NCI-H1930 (cell line): Measurements from ENCODE around the gene UNC93B1.

Source experiments
- DNase-seq, 2 experiments: peaks; one replicate each; lab custom pipeline; 2025; lab: John Stamatoyannopoulos, UW

The UNC93B1 gene

DNA sequence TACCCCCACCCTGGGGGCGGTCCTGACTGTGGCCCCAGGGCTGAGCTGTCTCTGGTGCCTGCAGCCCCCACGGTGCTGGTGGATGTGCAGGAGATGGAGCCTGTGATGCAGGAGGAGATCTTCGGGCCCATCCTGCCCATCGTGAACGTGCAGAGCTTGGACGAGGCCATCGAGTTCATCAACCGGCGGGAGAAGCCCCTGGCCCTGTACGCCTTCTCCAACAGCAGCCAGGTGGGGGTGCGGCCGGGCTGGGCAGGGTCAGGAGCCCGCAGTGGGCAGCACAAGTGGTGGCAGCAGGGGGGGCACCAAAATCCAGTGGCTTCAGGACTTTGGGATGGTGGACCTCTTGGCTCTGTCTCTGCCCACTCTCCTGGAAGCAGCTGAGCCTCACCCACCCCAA is 18.6 kb upstream of the UNC93B1 start:
- no peak for DNase-seq

DNA sequence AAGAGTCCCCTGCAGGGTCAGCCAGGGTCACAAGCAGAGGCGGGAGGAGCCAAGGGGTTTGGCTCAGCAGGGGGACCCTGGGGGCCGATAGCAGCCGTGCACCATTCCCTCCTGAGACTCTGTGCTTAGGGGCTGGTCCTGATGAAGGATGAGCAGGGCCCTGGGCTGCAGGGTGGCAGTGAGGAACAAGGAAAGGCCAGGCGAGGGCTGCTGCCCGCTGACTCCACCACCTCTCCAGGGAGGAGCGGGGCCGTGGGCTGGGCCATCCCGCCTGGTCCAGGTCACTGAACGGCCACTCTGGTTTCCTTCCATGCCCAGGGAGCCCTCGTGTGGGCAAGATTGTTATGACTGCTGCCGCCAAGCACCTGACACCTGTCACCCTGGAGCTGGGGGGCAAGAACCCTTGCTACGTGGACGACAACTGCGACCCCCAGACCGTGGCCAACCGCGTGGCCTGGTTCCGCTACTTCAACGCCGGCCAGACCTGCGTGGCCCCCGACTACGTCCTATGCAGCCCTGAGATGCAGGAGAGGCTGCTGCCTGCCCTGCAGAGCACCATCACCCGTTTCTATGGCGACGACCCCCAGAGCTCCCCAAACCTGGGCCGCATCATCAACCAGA is 17.4 kb upstream of the UNC93B1 start:
- DNase-seq = no peak

- DNase-seq = peak in 1 of 2 experiments; percentile 10
Measured at GRCh38 chr11:68020575-68020974, 16.7 kb upstream of the UNC93B1 start.

DNA sequence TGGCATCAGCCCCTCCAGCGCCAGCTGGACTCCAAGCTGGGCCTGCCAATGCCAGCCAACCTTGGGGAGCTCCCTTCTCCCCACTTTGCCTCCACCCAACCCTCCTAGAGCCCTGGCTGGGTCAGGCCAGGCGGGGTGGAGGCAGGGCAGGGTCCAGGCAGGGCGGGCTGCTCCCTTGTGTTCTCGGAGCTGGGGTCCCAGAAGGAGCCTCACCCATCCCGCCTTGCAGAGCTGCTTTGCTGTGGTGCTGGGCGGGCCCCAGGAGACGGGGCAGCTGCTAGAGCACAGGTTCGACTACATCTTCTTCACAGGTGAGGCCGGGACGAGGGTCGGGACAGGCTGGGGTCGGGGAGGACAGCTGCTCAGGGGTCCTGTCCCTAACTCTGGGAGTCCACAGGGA is 15.6 kb upstream of the UNC93B1 start:
- no peak for DNase-seq

- DNase-seq = no peak
Measured at GRCh38 chr11:68018730-68019190, 14.9 kb upstream of the UNC93B1 start.

DNA sequence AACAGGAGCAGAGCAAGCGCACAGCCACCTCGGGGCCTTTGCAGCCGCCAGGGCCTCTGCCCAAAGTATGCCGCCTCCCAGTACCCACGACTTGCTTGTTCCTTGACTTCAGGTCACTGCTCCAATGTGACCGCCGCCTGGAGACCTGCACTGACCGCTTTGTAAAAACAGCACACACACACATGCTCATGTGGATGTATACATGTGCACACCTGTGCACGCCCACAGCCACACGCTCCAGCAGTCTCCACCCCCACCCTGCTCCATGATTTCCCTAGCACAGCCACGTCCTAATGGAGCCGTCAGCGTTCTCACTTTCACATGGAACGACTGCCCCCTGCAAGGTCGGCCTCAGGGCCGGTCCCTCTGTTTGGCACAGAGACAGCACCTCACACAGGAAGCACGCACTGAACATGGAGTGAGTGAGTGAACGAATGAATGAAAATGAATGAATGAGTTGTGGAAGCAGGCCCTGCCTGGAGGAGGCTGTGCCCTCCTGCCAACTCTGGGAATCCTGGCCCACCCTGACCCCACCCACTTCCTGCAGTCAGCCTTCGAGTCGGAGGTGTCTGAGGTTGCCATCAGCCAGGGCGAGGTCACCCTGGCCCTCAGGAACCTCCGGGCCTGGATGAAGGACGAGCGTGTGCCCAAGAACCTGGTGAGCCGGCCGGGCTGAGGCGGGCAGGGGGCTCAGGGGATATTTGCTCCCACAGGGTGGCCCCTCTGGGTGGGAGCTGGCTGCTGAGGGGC is 14.3 kb upstream of the UNC93B1 start:
- DNase-seq = no peak

DNA sequence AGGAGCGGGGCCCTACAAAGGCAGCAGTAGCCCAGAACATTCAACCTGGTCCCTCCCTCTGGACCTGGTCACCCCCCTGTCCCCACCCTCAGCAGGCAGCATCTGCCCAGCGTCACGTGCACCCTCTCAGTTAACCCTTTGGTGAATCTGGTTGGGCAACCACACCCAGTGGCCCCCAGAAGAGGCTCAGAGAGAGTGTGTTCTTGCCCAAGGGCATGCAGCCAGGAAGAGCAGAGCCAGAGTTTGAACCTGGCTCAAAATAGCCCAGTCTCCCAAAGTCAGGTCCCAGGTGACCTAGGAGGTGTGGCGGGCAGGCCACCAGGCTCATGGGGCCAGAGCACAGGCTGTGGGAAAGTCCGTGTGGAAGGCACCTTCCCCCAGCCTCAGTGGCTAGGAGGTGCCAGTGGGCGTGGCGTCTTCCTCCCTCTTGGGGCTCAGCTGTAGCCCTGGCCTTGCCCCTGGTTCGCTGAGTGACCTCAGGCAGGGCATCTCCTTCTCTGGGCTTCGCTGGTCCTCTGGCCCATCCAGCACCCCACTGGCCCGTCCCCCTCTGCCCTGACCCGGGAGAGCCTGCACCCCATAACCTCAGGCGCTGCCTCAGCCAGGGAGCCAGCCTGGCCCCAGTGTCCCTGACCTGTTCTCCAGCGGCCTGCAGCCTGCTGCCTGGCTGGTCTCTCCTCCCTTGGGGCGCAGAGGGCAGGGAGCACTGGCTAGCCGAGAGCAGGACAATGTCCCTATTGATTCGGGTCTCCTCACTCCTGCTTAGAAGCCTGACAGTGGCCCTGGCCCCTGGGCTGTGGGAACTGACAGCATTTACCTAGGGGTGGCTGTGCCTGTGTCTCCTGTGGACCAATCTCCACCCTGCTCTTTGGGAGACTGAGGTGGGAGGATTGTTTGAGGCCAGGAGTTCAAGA is 13.3 kb upstream of the UNC93B1 start:
- no peak for DNase-seq

GRCh38 chr11:68016161-68016903 is 12.4 kb upstream of the UNC93B1 start:
- DNase-seq = no peak

- DNase-seq = no peak
Measured at GRCh38 chr11:68015467-68015866, 11.6 kb upstream of the UNC93B1 start.

- DNase-seq = no peak
Measured at GRCh38 chr11:68014947-68015447, 11.1 kb upstream of the UNC93B1 start.

- DNase-seq = no peak
Measured at GRCh38 chr11:68014157-68014946, 10.5 kb upstream of the UNC93B1 start.

DNA sequence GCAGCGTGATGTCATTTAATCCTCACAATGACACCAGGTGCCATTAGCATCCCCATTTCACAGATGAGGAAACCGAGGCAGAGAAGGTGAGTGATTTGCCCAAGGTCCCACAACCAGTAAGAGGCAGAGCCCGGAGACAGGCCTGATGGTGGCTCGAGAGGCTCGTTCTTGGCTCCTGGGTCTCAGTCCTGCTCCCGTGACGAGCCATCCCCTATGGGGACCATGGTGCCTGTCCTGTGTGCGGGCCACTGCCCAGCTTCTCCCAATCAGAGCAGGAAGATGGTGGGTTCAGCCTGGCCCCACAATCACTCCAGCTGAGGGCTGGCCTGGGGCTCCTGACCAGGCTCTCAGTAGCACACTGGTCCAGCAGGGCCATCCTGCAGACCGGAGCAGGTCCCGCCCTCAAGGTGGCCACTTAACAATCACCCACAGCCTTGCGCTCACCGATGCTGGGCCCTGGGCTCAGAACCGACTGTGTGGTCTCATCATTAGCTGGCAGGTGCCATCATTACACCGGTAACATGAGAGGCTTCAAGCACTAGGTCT is 9.8 kb upstream of the UNC93B1 start:
- no peak for DNase-seq

DNA sequence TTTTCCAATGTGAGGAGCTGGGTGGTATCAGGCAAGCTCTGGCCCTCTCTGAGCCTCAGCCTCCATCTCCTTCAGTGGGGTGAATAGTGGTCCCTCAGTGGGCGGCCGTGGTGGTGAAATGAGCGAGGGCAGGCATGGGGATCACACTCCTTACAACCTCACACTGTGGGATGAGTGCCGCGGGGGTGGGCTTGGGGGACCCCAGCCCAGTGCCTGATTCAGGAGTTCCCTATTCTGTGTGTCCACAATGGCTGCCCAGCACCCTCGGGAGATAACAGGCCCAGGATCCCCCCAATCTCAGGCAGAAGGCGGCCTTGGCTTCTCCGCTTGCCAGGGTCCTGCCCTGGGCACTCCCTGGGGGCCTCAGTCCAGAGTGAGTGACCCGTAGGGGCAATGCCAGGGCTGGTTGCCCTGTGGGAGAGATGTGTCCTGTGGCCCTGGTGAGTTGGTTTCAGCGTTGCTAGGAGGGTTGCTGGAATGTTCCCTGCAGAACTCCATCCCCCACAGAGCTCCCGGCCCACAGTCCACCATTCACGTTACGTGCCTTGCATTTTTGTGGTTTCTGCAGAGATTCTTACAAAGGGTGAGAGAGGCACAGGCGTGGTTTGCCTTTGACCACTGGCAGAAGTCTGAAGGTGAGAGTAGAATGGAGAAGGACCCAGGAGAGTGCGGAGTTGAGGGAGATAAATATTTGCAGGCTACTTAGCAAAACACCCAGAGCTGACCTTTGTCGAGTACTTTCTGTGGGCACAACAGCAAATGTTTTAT is 9.1 kb upstream of the UNC93B1 start:
- DNase-seq = no peak

GRCh38 chr11:68012044-68012842 is 8.3 kb upstream of the UNC93B1 start:
- no peak for DNase-seq

DNA sequence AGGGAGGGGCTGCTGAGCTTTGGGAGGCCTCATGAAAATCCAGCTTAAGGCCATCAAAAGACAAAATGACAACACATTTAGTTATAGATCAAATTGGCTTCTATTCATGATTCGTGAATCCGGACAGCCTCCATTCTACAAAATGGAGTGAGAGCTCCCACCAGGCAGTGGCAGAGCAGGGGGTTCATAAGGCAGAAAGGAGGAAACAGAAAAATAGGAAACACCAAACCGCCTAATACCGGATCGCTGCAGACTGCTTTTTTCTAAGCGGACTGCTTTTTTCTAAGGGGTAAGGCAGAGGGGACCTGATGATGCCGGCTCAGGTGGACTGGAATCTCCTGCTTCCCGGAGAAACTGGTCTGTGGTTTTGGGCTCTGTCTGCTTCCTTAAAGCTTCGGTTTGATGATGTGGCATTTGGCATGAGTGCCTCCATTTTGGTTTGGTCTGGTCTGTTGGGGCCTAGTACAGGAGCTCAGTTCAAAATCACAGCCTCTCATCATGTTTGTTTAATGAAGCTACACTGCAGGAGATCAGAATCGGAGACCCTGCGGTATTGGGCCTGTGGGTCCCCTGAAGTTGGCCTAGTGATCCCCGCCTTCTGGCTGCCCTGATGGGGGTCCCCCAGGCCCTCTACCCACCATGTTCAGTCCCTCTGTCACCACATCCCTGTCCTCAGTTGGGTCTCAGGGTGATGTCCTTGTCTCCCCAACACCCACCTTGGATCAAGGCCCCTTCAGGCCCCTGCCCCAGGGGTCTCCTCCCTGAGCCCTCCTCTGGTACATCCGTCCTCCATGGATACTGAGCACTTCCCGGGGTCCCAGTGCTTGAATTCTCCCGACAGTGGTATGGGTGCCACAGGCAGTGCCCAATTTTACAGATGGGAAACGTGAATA is 7.4 kb upstream of the UNC93B1 start:
- DNase-seq = no peak

DNA sequence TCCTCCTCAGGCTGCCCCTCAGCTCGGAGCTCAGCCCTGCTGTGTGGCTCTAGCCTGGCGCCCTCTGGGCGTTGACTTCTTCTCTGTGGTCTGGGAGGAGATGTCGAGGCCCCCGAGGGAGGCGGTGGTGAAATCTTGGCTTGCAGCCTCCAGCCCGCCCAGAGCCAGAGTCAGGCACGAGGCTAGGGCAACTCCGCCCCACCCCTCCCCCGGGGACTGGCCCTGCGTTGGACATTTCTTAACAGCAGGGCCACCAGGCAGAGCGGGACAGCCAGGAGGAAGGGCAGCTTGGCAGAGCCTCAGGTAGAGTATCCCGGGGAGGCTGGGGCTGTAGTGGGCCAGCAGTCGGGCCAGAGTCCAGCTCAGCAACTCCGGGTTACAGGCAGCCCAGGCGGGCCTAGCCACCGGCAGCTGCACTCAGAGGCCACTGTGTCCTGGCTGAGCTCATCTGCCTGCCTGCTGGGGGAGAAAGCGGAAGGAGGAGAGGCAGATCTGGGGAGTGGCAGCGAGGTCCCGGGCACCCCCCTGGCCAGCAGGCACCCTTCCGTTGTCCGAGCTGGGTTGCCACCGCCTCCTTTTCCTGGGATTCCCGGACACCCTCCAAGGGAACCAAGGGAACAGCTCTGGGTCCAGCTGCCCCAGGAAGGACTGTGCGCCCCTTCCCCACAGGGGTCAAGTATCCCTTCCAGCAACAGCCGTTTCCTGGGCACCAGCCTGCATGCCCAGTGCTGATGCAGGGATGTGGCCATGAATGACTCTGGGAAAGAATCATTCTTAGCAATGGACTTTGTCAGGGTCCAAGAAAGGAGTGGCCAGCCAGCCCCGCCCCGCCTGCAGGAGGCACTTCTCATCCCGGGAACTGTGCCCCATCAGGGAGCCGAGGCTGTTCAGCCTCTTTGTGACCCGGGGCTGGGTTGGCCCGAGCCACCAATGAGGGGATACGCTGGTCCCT is 6.5 kb upstream of the UNC93B1 start, which contains the start of gene ALDH3B1:
ALDH3B1 (plus strand) TSS at position 238 of the 952 bp plus-strand sequence. CDS start 4,971 bp downstream, outside the sequence.
- no peak for DNase-seq
